WTC11 (cell line): ENCODE data around the gene RPP30.

ENCODE experiments used
- ATF2 ChIP-seq: sonication (generic); formaldehyde crosslinking; IDR thresholded peaks from 2 replicates; pipeline ENCODE4 v1.8.1; 2022; ENCODE audit warnings: low read depth, missing genetic modification reagents, borderline replicate concordance
- CREB1 ChIP-seq: sonication (generic); formaldehyde crosslinking; IDR thresholded peaks from 2 replicates; pipeline ENCODE4 v1.8.0; 2023; ENCODE audit warnings: mild to moderate bottlenecking, missing genetic modification reagents
- CTCF ChIP-seq: fragments of 200-600 bp; IDR thresholded peaks from 2 replicates; pipeline ENCODE4 v1.8.0; 2022; ENCODE audit warnings: antibody characterized with exemption
- STAT6 ChIP-seq: sonication (generic); formaldehyde crosslinking; conservative IDR thresholded peaks from 2 replicates; pipeline ENCODE4 v1.8.1; 2023; ENCODE audit warnings: mild to moderate bottlenecking, low read depth, missing genetic modification reagents, moderate library complexity

- TF ChIP-seq CTCF (no peak), CREB1 (no peak), ATF2 (CRISPR knock-in tag) (no peak), STAT6 (CRISPR knock-in tag) (no peak)
Observed at GRCh38 chr10:90858461-90858968, 13.3 kb upstream of the RPP30 start.
